HUES64 (cell line): Measurements from ENCODE around the gene TRAIP.

Experiments used
- H3K27ac ChIP-seq: 2 replicates; pipeline ENCODE4 v1.7.0; 2013; ENCODE audit warnings: low read depth, low read length, inconsistent platforms
- H3K27me3 ChIP-seq: 2 replicates; pipeline ENCODE4 v1.6.1; 2013; ENCODE audit warnings: mild to moderate bottlenecking, low read length; ENCODE audit not compliant: insufficient read depth
- H3K36me3 ChIP-seq: 2 replicates; pipeline ENCODE4 v1.6.1; 2013; ENCODE audit warnings: mild to moderate bottlenecking, low read length; ENCODE audit not compliant: insufficient read depth
- H3K4me1 ChIP-seq: 2 replicates; pipeline ENCODE4 v1.6.1; 2013; ENCODE audit warnings: mild to moderate bottlenecking, low read length, moderate library complexity; ENCODE audit not compliant: insufficient read depth
- H3K4me3 ChIP-seq: 2 replicates; pipeline ENCODE4 v1.5.1; 2013; ENCODE audit warnings: mild to moderate bottlenecking, low read length, moderate library complexity
- H3K9ac ChIP-seq: 2 replicates; pipeline ENCODE4 v1.6.1; 2013; ENCODE audit warnings: mild to moderate bottlenecking, low read depth, low read length
- H3K9me3 ChIP-seq: 2 replicates; pipeline ENCODE4 v1.6.1; 2013; ENCODE audit warnings: low read depth, low read length; ENCODE audit not compliant: insufficient read depth
- whole genome bisulfite sequencing: fragments of 150-250, 120-280 bp; methylation state at CpG from one replicate; pipeline ENCODE4 v1.1.7; 2013; ENCODE audit warnings: missing lambda C conversion rate; 5-methylcytosine and 5-hydroxymethylcytosine counted together

The TRAIP gene

DNA sequence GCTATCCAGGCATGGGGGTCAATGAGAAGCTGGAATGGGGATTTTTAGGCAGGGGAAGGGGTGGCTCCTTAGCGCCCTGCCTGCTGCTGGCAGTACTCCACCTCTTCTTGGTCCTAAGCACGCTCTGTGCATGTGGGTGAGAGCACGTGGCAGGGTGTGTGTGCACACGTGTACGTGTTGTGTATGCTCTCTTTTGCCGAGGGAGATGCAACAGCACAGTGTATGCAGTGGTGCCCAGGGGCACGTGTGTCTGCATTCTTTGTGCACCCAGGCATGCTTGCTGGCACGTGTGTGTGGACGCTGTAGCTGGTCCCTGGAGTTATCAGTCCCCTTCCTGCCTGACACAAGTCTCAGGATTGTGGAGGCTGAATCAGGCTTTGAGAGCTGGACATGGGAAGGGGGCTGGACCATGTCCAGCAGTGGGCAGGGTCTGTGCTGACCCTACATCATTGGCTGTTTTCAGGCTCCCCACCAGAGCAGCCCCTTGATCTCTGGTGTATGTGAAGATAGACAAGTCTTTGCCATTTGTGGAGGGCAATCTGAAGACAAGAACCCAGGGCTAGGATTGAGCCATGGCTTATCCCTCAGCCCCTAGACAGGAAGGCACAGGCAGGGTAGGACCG, 15.3 kb upstream of the TRAIP start:
- WGBS, result 93% methylated on average over 10 of the region's 10 CpGs
- no peaks in the 10 kb centered on the region for H3K36me3 ChIP-seq
- no peak overlapping the region for H3K4me3 ChIP-seq
- no peak overlapping the region for H3K27ac ChIP-seq
- H3K4me1 ChIP-seq, result peaks cover 16% of the 10 kb centered on the region
- H3K9ac ChIP-seq, result no peak overlapping the region
- no peaks in the 10 kb centered on the region for H3K9me3 ChIP-seq
- peaks cover 18% of the 10 kb centered on the region for H3K27me3 ChIP-seq

DNA sequence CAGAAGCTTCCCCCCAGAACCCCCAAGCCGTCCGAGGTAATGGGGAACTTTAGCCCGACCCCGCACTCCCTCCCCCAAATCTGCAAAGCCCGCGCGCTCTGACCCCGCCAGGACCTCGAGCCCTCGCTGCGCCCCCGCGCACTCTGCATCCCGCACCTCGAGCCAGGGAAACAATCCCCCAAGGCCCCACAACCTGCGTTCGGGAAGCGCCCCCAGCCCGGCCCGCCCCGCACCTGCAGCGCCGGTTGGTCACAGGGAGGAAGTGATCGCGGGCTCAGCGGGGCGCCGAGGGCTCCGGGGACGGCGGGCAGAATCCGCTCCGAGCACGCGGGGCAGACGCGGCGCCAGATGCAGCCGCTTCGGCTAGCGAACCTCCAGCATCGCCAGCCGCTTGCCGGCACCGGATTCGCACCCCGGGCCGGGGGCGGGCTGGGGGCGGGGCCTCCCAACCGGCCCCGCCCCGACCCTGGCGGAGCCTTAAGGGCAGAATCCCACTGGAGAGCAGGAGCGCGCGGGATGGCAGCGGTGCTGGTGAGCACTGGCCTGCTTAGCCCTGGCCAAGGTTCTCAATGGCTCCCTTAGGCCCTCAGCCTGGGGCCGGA, 13.3 kb upstream of the TRAIP start, which contains the start of gene CAMKV:
TSS of gene CAMKV (minus strand) at position 382 of the 602 bp plus-strand sequence. CDS start 7,518 bp downstream, outside the sequence.
- Histone ChIP-seq H3K9ac (peak within 1 kb of the TSS; percentile 54; the same call in 1 of the 2 replicates), H3K27me3 (peaks cover 18% of the 10 kb centered on the region), H3K4me1 (peaks cover 21% of the 10 kb centered on the region), H3K36me3 (no peaks in the 10 kb centered on the region), H3K9me3 (no peaks in the 10 kb centered on the region), H3K4me3 (peak within 1 kb of the TSS; percentile 68), H3K27ac (peak within 1 kb of the TSS; percentile 75; the same call in 1 of the 2 replicates)
- WGBS, result under 1% methylated on average over 59 of the region's 59 CpGs

DNA sequence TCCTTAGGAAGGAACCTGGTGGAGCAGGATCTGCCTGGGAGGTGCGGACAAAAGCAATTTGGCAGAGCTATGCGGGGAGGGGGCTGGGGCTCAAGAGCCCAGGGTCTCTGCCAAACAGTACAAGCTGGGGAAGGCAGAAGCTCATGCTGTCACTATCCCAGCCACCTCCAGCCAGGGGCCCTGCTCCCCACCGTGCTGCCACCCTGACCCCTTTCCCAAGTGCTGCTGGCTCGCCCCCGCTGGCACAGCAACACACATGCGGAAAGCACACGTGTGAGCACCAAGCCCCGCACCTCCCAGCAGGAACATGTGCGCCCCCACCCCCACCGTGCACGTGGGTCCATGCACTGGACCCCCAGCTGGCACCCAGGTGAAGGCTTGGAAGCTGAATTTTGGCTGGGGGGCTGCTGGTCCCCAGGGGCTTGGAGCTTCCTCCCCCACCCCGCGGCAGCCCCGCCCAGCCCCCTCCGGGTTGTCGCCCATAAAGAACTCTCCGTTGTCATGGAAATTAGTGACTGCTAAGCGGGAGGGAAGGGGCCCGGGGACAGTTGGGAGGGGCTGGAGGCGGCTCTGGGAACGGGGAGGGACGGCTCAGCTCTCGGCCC, 12.6 kb upstream of the TRAIP start:
- WGBS, result 1% methylated on average over 21 of the region's 23 CpGs
- peaks cover 21% of the 10 kb centered on the region for H3K4me1 ChIP-seq
- peak overlapping the region; percentile 54; the same call in 1 of the 2 replicates for H3K9ac ChIP-seq
- peak overlapping the region; percentile 75; the same call in 1 of the 2 replicates for H3K27ac ChIP-seq
- H3K36me3 ChIP-seq, result no peaks in the 10 kb centered on the region
- H3K4me3 ChIP-seq, result peak overlapping the region; percentile 68
- peaks cover 18% of the 10 kb centered on the region for H3K27me3 ChIP-seq
- H3K9me3 ChIP-seq, result no peaks in the 10 kb centered on the region

DNA sequence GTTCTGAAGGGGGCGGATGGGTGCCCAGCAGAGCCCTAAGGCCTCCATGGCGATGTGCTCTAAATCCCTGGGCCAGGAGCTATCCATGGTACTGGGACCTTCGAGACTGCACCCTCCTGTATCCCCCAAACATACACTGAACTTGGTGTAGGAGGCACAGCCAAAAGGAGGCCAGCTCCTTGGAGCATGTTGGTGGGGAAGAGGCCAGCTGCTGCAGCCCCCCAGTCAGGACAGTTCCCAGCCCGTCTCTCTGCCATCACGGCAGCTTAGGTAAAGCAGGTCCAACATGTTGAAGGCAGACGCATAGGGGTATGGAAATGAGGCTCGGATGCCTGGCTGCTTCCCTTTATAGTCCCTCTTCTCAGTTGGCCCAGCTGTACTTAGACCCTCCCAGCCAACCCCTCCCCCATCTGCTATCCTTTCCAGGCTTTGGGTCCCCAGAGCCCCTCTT, 11.5 kb upstream of the TRAIP start:
- Histone ChIP-seq H3K27ac (no peak overlapping the region), H3K36me3 (no peaks in the 10 kb centered on the region), H3K27me3 (peaks cover 18% of the 10 kb centered on the region), H3K4me1 (peaks cover 21% of the 10 kb centered on the region), H3K9ac (no peak overlapping the region), H3K4me3 (peak overlapping the region; percentile 68; the same call in 1 of the 2 replicates), H3K9me3 (no peaks in the 10 kb centered on the region)
- 20% methylated on average over 6 of the region's 7 CpGs for WGBS

DNA sequence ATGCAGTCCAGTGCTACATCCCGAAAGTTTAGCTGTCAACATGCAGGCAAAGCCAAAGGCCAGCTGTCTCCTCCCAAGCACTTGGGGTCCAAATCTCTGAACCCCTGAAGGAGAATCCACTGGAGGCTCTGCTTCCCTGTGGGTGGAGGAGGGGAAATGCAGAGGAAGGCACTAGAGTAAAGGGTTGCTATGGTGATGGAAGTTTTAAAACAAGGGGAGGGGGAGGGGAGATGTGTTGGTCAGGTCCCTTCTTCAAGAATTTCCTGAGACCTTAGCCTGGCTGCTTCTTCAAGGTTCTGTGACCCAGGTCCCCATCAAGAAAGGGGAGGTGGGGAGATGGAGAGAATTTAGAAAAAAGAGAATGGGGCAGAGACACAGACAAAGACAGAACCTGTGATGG, 11.0 kb upstream of the TRAIP start:
- Histone ChIP-seq H3K4me3 (no peak overlapping the region), H3K9ac (no peak overlapping the region), H3K4me1 (peaks cover 21% of the 10 kb centered on the region), H3K27ac (no peak overlapping the region), H3K9me3 (no peaks in the 10 kb centered on the region), H3K36me3 (no peaks in the 10 kb centered on the region), H3K27me3 (peaks cover 18% of the 10 kb centered on the region)
- WGBS, result 91% methylated on average over 1 of the region's 1 CpG

DNA sequence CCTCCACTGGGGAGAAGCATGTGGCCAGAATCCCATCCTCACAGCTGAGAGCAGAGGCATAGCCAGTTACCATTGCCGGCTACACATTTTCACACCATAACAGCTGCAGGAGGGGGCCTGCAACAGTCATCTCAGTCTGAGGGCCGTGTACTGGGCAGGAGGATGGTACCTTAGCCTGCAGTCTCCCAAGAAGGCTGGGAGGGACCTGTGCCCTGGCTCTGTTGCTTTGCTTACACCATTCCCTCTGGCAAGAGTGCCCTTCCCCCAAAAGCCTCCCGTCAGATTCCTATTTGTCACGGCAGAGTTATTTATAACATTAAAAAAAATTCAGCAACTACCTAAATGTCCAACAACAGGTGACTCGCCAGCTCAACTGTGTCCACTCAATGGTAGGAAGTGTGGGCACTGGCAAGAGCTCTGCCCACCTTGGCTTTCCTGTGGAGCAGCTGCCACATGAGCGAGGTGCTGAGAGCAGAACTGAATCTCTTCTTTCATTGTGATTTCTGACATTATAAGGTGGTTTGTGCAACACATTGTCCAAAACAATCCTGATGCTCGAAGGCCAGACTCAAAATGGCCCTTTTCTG, 8.9 kb upstream of the TRAIP start:
- no peak overlapping the region for H3K27ac ChIP-seq
- peaks cover 5% of the 10 kb centered on the region for H3K27me3 ChIP-seq
- 87% methylated on average over 7 of the region's 7 CpGs for WGBS
- no peaks in the 10 kb centered on the region for H3K9me3 ChIP-seq
- no peak overlapping the region for H3K4me3 ChIP-seq
- peaks cover 8% of the 10 kb centered on the region for H3K36me3 ChIP-seq
- H3K4me1 ChIP-seq, result peaks cover 21% of the 10 kb centered on the region
- no peak overlapping the region for H3K9ac ChIP-seq

DNA sequence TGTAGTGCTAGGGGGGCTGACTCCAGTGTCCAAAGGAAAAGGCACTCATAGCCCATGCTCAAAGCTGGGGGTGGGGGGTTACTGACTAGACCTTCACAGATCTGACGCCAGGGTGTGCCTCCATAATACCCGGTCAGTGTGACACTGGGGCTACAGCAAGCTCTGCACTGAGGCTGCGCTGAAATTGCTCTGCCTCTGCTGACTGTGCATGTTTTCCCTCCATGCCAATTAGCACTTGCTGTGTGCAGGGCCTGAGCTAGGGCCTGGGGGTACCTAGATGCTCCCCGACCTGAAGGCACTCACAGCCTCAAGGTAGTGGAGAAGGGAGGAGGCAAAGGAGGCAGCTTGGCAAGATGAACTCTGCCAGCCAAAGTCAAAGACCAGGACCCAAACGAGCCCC, 8.1 kb upstream of the TRAIP start:
- no peaks in the 10 kb centered on the region for H3K9me3 ChIP-seq
- no peak overlapping the region for H3K27ac ChIP-seq
- H3K27me3 ChIP-seq, result no peaks in the 10 kb centered on the region
- H3K4me3 ChIP-seq, result no peak overlapping the region
- H3K4me1 ChIP-seq, result peaks cover 21% of the 10 kb centered on the region
- H3K9ac ChIP-seq, result no peak overlapping the region
- 90% methylated on average over 5 of the region's 5 CpGs for WGBS
- peaks cover 16% of the 10 kb centered on the region for H3K36me3 ChIP-seq

DNA sequence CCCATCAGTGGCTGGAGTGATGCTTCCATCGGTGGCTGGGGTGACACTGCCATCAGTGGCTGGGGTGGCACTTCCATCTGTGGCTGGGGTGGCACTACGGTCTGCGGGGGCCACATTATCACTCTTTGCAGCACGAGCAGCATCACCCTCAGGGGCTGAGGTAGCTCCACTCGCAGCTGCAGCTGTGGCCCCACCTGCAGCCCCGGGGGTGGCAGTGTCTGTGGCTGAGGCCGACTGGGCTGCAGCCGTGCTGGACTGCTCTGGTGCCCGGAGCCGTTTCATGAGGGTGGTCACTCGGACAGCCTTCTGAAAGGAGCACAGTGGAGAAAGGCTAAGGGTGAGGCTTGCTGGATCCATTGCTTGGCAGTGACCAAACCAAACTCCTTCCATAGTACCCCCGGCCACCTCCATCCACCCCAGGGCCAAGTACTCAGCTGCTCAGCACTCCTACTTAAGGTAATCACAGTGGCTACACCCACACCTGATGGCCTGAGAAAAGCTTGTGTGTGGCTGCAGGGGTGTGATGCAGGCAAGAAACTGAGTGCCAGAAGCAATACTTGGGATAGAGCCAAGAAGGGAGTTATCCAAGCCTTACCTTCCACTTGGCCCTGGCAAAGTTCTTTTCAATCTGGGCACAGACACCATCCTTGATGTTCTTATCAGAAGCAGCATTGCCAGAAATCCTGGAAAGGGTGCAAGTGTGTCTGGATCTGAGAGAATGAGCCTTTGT, 3.4 kb upstream of the TRAIP start:
- Histone ChIP-seq H3K36me3 (peaks cover 20% of the 10 kb centered on the region), H3K27me3 (no peaks in the 10 kb centered on the region), H3K9me3 (no peaks in the 10 kb centered on the region), H3K27ac (no peak overlapping the region), H3K4me3 (no peak overlapping the region), H3K9ac (no peak overlapping the region), H3K4me1 (0 out of 2 replicates have a peak, but pooled peaks cover 7% of the 10 kb centered on the region)
- 94% methylated on average over 12 of the region's 12 CpGs for WGBS

DNA sequence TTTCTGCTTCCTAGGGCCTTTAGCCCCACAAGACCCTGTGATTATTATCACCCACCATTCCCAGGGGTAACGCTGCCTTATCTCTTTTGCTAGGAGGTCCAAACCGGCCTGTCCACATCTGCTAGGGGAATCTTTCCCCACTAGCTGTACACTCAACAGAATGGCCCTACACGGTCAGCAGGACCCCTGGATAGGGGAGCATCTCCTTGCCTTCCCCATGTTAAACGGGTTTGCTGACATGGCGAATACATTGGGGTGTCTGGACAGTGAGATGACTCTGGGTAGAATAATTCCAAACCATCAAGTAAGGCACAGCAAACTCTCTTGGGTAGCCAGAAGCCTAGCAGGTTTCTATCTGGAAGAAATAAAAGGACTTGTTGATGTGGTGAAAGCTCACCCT, 702 bp downstream of the TRAIP start:
- Histone ChIP-seq H3K27me3 (no peaks in the 10 kb centered on the region), H3K4me3 (peak overlapping the region; percentile 76), H3K36me3 (peaks cover 15% of the 10 kb centered on the region), H3K4me1 (0 out of 2 replicates have a peak, but pooled peaks cover 7% of the 10 kb centered on the region), H3K9ac (peak overlapping the region; percentile 78), H3K9me3 (no peaks in the 10 kb centered on the region), H3K27ac (no peak overlapping the region)
- 75% methylated on average over 5 of the region's 5 CpGs for WGBS

DNA sequence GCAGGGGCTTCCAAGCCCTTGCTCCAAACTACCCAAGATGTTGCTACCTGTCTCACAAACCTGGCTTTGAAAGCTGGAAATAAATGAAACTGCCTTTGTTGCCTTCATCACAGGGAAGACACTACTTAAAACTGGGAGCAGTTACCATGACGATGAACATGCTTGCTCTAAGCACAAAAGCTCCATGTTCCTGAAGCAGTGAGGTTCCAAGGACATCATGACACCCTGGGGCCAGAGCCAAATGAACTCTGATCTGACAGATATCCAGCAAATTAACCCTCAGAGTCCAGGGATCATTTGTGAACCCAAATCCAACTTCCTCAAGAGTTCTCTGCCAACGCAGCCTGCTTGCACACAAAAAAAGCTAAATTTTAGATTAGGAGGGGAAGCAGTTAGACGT, 10.7 kb downstream of the TRAIP start:
- H3K27me3 ChIP-seq, result no peaks in the 10 kb centered on the region
- WGBS, result 94% methylated on average over 2 of the region's 3 CpGs
- H3K36me3 ChIP-seq, result peaks cover 70% of the 10 kb centered on the region
- no peaks in the 10 kb centered on the region for H3K9me3 ChIP-seq
- no peak overlapping the region for H3K27ac ChIP-seq
- H3K4me3 ChIP-seq, result no peak overlapping the region
- H3K4me1 ChIP-seq, result no peaks in the 10 kb centered on the region
- H3K9ac ChIP-seq, result no peak overlapping the region
